T-helper 2 cell treated with Interferon-gamma antibody and Interleukin-4, amounts not matched to agents 100 ng/mL and 5 ng/mL, for 36 hours (primary cell): ENCODE measurements around the gene ETNK2. TPM values are rescaled to one million over a fixed set of nuclear protein-coding genes. Genes with fewer than 3 reads are reported as not detected.

Experiments used
- intact Hi-C: fragments of 100-400 bp; cut with micrococcal nuclease; formaldehyde crosslinking; loops from one replicate; pipeline ENCODE4 v1.15.1; 2023
- total RNA-seq: library from RNA; stranded (reverse); gene quantifications from 2 replicates; pipeline ENCODE4 v1.2.3, GENCODE V29; 2022

Gene ETNK2
- total RNA-seq = 0.16 TPM in 1 of 2 replicates, not detected in the other

DNA sequence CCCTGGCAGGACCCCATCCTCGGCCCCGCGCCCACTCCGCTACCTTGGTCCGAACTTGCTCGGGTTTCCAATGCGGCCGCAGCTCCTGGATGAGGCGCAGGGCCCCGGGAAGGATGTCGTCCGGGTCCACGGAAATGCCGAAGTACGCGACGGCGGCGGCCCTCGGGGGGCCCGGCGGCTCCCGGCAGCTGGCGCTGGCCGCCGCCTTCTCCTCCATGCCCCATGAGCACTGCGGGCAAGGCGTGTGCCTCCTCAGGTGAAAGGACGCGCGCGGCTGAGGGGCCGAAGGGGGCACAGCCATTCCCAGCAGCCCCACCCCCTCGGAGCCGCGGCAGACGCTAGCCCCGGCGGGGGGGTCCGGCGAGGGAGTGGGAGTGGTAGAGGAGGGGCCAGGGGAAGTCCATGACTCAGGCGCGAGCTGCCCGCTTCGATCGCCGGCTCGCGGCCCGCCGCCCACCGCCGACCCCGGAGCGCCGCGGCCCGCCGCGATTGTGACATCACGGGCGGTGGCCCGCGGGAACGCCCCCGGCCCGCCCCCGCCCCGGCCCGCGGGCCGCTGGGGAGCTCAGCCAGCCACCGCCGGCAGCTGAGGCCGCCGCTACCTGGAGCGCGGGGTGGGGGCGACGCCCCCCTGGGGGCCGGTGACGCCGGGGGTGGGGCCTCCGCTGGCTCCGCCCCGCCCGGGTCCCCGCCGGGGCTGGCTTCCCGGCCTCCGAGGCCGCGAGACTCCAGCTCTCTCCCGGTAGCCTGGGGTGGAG is at the start of gene ETNK2:
ETNK2 (minus strand) TSS at position 493 of the 758 bp plus-strand sequence; CDS start at position 301, 192 bp downstream.
- intact Hi-C loops = no loop called here

DNA sequence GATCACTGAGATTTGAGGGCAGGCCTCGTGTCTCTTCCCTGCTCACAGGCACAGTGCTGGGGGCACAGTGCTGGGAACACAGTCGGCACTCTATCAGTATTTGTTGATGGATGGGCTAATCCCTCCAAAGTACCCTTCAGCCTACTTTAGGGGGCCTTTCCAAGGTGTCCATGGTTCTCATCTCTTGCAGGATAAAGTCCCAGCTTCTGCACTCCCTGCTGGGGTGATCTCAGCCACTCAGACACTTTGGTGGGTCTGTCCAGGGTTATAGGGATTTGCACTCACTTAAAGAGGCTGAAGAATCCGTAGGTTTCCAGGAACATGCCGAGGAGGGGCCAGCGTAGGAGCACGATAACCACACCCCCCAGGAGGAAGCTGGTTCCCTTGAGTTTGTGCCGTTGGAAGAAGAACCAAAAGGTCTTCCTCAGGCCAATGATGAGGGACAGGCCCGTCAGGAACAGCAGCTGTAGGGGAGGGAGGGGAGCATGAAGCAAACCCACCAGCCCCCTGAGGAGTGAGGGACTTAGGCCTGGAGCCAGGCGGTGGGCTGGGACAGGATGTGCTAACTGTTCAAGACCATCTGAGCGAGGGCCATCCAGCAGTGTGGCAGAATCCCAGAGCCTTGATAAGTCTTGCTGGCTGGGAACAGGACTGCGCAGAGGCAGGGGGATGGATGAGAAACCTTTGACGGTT is 49.6 kb upstream of the ETNK2 start:
- intact Hi-C loops = no loop called here

- intact Hi-C loops = no loop called here
These were observed 47.7 kb upstream of the ETNK2 start for GRCh38 chr1:204199579-204199978.

GRCh38 chr1:204198348-204199340 is 46.8 kb upstream of the ETNK2 start:
- intact Hi-C loops = no loop called here

- intact Hi-C loops = no loop called here
These were observed 45.2 kb upstream of the ETNK2 start for GRCh38 chr1:204197068-204197467.

DNA sequence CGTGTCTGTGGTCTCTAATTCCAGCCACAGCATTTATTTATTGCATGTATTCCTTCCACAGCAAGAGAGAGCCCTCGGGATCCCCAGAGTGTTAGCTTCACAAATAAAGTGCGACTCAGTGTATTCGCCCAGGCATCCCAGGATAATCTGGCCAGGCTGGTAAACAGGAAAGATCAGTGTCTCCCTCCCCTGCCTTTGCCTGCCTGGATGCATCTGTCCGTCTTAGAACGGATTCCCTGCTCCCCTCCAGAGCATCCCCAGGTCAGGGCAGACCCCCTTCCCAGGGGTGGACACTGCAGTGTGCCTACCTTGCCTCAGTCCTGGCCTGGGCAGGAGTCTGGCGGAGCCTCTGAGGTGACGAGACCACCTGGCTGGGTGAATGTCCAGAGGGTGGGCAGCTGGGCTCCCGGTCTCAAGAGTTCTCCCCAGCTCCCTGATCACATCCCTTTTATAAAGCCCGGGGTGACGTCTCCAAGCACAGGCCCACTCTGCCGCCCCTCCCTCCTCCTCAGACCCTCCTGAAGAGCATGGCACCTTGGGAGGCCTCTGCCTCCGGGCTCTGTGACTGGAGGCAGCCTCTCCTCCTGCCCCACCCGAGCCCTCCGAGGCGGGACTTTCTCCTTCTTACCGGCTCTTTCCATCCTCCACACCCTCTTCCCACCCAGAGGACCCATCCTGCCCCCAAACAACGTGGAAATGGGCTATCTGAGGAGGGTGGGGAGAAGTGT is 44.4 kb upstream of the ETNK2 start, which contains the start of gene KISS1:
KISS1 (minus strand) TSS at position 424 of the 728 bp plus-strand sequence. CDS start 3,615 bp downstream, outside the sequence.
- intact Hi-C loops = no loop called here

GRCh38 chr1:204194771-204195170 is 42.9 kb upstream of the ETNK2 start:
- intact Hi-C loops = no loop called here

- intact Hi-C loops = no loop called here
These were observed 42.2 kb upstream of the ETNK2 start for GRCh38 chr1:204194080-204194479.

- intact Hi-C loops = no loop called here
These were observed 40.9 kb upstream of the ETNK2 start for GRCh38 chr1:204192589-204193352.

GRCh38 chr1:204192046-204192445 is 40.2 kb upstream of the ETNK2 start:
- intact Hi-C loops = no loop called here

- intact Hi-C loops = no loop called here
These were observed 39.6 kb upstream of the ETNK2 start for GRCh38 chr1:204191456-204191855.

- intact Hi-C loops = no loop called here
These were observed 38.7 kb upstream of the ETNK2 start for GRCh38 chr1:204190212-204191211.

DNA sequence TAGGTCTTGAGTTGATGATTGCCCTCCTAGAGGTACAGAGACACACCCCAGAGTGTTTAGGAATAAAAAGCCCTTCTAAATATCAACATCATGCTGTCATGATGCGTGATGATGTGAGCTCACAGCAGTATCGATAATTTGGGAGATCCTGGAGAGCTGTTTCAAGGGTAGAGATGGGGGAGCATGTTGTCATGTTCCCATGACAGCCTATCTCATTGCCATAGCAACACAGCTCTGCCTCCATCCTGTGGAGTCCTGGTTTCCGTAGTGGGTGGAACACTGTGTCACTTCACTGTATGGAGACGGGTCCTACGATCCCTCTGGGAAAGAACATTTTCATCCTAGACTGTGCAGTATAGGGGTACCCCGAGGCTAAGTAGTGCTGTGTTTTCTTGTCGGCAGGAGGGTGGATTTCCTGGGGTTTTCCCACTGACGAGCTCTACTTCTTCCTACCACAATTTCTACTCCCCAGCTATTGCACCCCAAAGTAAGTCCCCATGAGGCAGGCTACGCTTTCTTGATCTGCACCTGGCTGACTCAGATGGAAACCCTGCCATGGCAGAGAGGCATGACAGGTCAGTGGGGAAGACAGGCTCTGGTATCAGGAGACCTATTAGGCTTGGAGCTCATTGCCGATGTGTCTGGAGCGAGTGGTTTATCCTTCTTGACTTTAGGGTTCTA is 37.3 kb upstream of the ETNK2 start:
- intact Hi-C loops = no loop called here

DNA sequence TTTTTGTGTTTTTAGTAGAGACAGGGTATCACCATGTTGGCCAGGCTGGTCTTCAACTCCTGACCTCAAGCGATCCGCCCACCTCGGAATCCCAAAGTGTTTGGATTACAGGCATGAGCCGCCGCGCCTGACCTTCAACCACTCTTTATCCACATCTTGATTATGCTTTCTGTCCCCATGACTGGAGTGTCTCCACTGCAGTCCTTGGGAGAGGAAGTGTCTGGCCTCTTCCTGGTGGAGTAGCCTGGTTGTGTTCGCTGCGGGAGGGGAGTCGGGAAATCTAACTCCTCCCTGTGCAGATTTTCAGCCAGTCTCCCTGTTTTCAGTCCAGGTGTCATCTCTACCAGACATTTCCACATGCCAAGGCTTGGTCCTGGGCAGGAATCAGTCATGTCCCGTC is 34.8 kb upstream of the ETNK2 start:
- intact Hi-C loops = no loop called here

GRCh38 chr1:204181116-204181515 is 29.3 kb upstream of the ETNK2 start:
- intact Hi-C loops = no loop called here

DNA sequence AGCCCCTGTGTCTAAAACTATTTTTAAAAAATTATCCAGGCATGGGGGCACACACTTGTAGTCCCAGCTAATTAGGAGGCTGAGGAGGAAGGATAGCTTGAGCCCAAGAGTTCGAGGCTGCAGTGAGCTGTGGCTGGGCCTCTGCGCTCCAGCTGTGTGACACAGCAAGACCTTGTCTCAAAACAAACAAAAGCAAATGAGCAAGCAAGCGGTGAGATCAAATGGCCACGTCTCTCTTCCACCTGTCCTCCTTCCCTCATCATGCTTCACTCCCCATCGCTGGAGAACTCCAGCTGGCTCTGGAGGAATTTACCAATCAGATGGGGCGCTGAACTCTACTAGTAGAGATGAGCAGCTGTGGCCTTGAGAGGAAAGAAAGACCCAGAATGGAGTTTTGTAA is 28.3 kb upstream of the ETNK2 start:
- intact Hi-C loops = no loop called here

DNA sequence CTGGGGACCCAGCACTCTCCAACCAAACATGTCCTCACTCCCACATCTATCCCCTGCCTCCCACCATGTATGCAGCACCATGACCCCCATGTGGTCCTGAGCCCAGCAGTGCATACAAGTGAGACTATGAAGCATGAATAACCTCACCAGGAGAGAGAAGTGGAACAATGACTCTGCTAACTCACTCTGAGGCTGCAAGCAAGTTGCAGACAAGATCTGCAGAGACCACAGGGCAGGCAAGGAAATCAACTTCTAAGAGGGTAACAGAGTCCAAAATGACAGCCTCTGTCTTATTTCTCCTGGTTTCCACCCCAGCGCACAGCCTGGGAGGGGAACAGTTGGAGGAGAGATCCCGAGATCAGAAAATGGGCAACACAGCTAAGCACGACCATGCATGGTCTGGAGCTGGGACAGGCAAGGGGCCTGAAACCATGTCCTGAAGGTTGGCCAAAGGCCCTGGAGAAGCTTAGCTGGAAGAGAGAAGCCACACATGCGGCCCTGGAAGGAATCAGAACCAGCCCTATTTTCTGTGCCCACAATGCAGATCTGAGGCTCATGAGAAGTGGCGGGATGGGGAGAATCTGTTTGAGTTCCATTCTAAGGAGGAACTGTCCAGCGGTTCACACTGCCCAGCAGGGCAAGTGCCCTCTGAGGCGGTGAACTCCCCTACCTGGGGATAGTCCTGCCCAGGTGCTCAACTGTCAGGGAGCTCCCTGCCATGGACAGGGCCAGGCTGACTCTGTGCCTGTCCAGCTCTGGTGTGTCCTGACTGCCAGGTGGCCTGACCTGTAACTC is 26.8 kb upstream of the ETNK2 start:
- intact Hi-C loops = no loop called here
